Osteoblast (primary cell): ENCODE measurements around the gene STK31. TPM values are rescaled to one million over a fixed set of nuclear protein-coding genes. Genes with fewer than 3 reads are reported as not detected.
A peak's percentile ranks its signal among the peaks of the same experiment; 100 is the strongest.
"Not testable (repeated sequence)": the region's sequence is repeated elsewhere in the genome, so short reads cannot be mapped to it uniquely, and the experiment has no call there.

ENCODE experiments used
- DNase-seq: peaks from one replicate; pipeline ENCODE4 v3.0.0; 2011; ENCODE audit warnings: low spot score, mixed read lengths; ENCODE audit not compliant: insufficient read length; ENCODE audit errors: missing footprints
- H2AFZ ChIP-seq: 2 replicates; pipeline ENCODE4 v1.6.0; 2011; ENCODE audit warnings: mild to moderate bottlenecking, low read length
- H3K27ac ChIP-seq: 2 replicates; pipeline ENCODE4 v1.5.1; 2011; ENCODE audit warnings: mild to moderate bottlenecking, low read depth, low read length, moderate library complexity
- H3K27me3 ChIP-seq: 2 replicates; pipeline ENCODE4 v1.6.0; 2012; ENCODE audit warnings: mild to moderate bottlenecking, control low read depth, inconsistent platforms, low read length, moderate library complexity; ENCODE audit not compliant: insufficient read depth
- H3K36me3 ChIP-seq: 2 replicates; pipeline ENCODE4 v1.5.1; 2011; ENCODE audit warnings: mild to moderate bottlenecking, low read length, control low read depth, moderate library complexity; ENCODE audit not compliant: insufficient read depth
- H3K4me1 ChIP-seq: 2 replicates; pipeline ENCODE4 v1.5.1; 2011; ENCODE audit warnings: mild to moderate bottlenecking, low read length, control low read depth, moderate library complexity; ENCODE audit not compliant: insufficient read depth
- H3K4me2 ChIP-seq: 2 replicates; pipeline ENCODE4 v1.6.0; 2011; ENCODE audit warnings: mild to moderate bottlenecking, low read length; ENCODE audit not compliant: insufficient read depth
- H3K4me3 ChIP-seq: fragments of 200-600 bp; sonication (generic); 3 replicates; pipeline ENCODE4 v1.5.1; 2012; ENCODE audit warnings: mild to moderate bottlenecking, low read length, inconsistent platforms; ENCODE audit not compliant: insufficient read depth
- H3K79me2 ChIP-seq: 2 replicates; pipeline ENCODE4 v1.6.0; 2012; ENCODE audit warnings: mild to moderate bottlenecking, low read length, control low read depth, inconsistent platforms; ENCODE audit not compliant: insufficient read depth
- H3K9me3 ChIP-seq: 2 replicates; pipeline ENCODE4 v1.5.1; 2011; ENCODE audit warnings: low read depth, low read length, control low read depth
- H4K20me1 ChIP-seq: 2 replicates; pipeline ENCODE4 v1.6.0; 2012; ENCODE audit warnings: mild to moderate bottlenecking, low read length, control low read depth; ENCODE audit not compliant: insufficient read depth
- total RNA-seq: library from RNA; depleted of rRNA; stranded (reverse); fragments of >200 nt; gene quantifications from 2 replicates; pipeline ENCODE4 v1.2.3, GENCODE V29; 2012
- TF ChIP-seq, protein P1 (sequence below): IDR thresholded peaks from 2 replicates; pipeline ENCODE4 v1.5.1; 2011; ENCODE audit warnings: mild to moderate bottlenecking, low read depth, low read length, moderate library complexity; ENCODE audit errors: extremely low read depth

Gene STK31
- total RNA-seq, 1 donor: under 0.01 TPM

DNA sequence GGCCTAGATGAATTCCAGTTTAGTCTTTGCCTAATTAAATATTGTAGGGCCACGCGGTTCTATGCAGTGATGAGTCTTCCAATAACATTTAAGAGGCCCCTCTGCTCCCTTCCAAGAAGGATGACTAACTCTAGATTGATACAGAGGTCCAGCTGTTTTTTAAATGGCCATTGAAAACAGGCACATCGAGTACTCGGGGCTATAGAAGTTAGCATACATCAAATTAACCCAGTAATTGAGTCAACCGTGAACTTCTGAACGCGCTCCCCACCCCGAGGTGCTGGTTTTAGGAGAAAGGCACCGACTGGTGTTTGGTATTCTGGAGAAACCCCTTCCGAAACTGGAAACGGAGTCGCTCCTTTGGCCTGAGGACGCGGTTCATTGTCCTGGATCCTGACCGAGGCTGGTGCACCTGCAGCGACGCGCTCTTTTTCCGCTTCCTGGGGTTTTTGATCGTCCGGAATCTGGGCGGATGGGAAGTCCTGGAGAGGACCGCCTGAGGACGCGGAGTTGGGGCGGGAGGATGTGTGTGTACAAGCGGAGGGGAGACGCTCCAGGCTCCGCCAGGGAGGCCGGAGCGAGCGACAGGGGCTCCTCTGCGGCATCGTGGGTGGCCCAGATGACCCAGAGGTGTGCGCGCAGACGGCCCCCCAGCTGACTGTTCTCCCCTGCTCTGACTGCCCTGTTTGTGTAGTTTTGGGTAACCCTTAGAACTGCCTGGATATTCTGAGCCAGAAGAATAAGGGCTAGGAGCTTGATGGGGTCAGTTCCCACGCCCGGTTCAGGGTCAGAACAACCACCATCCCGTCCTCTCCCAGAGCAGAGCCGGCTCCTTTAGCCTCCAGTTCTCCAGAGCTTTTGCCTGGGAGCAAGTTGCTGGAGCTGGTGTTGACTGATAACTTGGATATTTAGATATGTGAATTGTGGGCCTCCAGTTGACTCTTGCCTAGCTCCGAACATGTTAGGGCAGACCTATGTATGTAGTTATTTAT is 29.3 kb upstream of the STK31 start:
- no peaks in the 10 kb centered on the region for H4K20me1 ChIP-seq
- no peak overlapping the region for H3K27ac ChIP-seq
- no peaks in the 10 kb centered on the region for H3K9me3 ChIP-seq
- H3K36me3 ChIP-seq: no peaks in the 10 kb centered on the region
- peak overlapping the region; percentile 98 for H2AFZ ChIP-seq
- TF ChIP-seq, protein P1, sequence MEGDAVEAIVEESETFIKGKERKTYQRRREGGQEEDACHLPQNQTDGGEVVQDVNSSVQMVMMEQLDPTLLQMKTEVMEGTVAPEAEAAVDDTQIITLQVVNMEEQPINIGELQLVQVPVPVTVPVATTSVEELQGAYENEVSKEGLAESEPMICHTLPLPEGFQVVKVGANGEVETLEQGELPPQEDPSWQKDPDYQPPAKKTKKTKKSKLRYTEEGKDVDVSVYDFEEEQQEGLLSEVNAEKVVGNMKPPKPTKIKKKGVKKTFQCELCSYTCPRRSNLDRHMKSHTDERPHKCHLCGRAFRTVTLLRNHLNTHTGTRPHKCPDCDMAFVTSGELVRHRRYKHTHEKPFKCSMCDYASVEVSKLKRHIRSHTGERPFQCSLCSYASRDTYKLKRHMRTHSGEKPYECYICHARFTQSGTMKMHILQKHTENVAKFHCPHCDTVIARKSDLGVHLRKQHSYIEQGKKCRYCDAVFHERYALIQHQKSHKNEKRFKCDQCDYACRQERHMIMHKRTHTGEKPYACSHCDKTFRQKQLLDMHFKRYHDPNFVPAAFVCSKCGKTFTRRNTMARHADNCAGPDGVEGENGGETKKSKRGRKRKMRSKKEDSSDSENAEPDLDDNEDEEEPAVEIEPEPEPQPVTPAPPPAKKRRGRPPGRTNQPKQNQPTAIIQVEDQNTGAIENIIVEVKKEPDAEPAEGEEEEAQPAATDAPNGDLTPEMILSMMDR: no peak
- no peaks in the 10 kb centered on the region for H3K27me3 ChIP-seq
- H3K79me2 ChIP-seq: no peaks in the 10 kb centered on the region
- H3K4me3 ChIP-seq: peak overlapping the region; percentile 77
- peak; percentile 83 for DNase-seq
- peak overlapping the region; percentile 97 for H3K4me2 ChIP-seq
- H3K4me1 ChIP-seq: no peaks in the 10 kb centered on the region

GRCh38 chr7:23684041-23684440 is 26.0 kb upstream of the STK31 start:
- H3K4me1 ChIP-seq, H4K20me1 ChIP-seq, H3K27ac ChIP-seq, H3K9me3 ChIP-seq, H3K4me3 ChIP-seq, H2AFZ ChIP-seq, H3K36me3 ChIP-seq, H3K27me3 ChIP-seq, DNase-seq, H3K4me2 ChIP-seq, H3K79me2 ChIP-seq: not testable (repeated sequence)

GRCh38 chr7:23685731-23686130 is 24.3 kb upstream of the STK31 start:
- no peak for DNase-seq

GRCh38 chr7:23687011-23687410 is 23.0 kb upstream of the STK31 start:
- Histone ChIP-seq H3K4me1 (peaks cover 6% of the 10 kb centered on the region), H3K27ac (no peak overlapping the region), H3K4me3 (no peak overlapping the region), H3K9me3 (no peaks in the 10 kb centered on the region), H3K36me3 (no peaks in the 10 kb centered on the region), H3K27me3 (no peaks in the 10 kb centered on the region), H2AFZ (no peak overlapping the region), H4K20me1 (no peaks in the 10 kb centered on the region), H3K4me2 (no peak overlapping the region), H3K79me2 (no peaks in the 10 kb centered on the region)
- no peak for DNase-seq
- TF ChIP-seq, protein P1: no peak

More at GRCh38 chr7:23685731-23686130, 24.3 kb upstream of the STK31 start:
- no peak overlapping the region for H3K27ac ChIP-seq
- H3K27me3 ChIP-seq: no peaks in the 10 kb centered on the region
- H2AFZ ChIP-seq: peak overlapping the region; percentile 9
- H3K4me3 ChIP-seq: no peak overlapping the region
- H3K9me3 ChIP-seq: no peaks in the 10 kb centered on the region
- TF ChIP-seq, protein P1: no peak
- H4K20me1 ChIP-seq: no peaks in the 10 kb centered on the region
- H3K36me3 ChIP-seq: no peaks in the 10 kb centered on the region
- peaks cover 6% of the 10 kb centered on the region for H3K4me1 ChIP-seq
- no peak overlapping the region for H3K4me2 ChIP-seq
- H3K79me2 ChIP-seq: no peaks in the 10 kb centered on the region
